Activated CD8-positive, alpha-beta T cell treated with anti-CD3 and anti-CD28 coated beads for 36 hours (primary cell): ENCODE data around the gene EDN2. TPM values are rescaled to one million over a fixed set of nuclear protein-coding genes. Genes with fewer than 3 reads are reported as not detected.

ENCODE experiments used
- ATAC-seq: fragments of 200-7000 bp; cut with Tn5 transposase; one replicate; pipeline ENCODE4 v1.10.0; 2021; ENCODE audit warnings: mild to moderate bottlenecking, moderate library complexity
- CTCF ChIA-PET: fragments of 350-600 bp; sonication (Branson Sonifier 250); formaldehyde crosslinking; loops from one replicate; lab custom pipeline; 2021; ENCODE audit warnings: antibody characterized with exemption; lab: Charles Lee
- POLR2A ChIA-PET: fragments of 350-600 bp; sonication (Branson Sonifier 250); formaldehyde crosslinking; loops from one replicate; lab custom pipeline; 2021; ENCODE audit warnings: antibody characterized with exemption; lab: Charles Lee
- DNase-seq: peaks from one replicate; pipeline ENCODE4 v3.0.0-alpha.2; 2020
- H3K27ac Mint-ChIP-seq: one replicate; pipeline ENCODE4 v1.8.0; 2021; ENCODE audit warnings: mild to moderate bottlenecking, mixed read lengths
- H3K27me3 Mint-ChIP-seq: one replicate; pipeline ENCODE4 v1.8.0; 2021; ENCODE audit warnings: mixed read lengths
- H3K36me3 Mint-ChIP-seq: one replicate; pipeline ENCODE4 v1.8.0; 2021; ENCODE audit warnings: low read depth, mixed read lengths
- H3K4me1 Mint-ChIP-seq: one replicate; pipeline ENCODE4 v1.8.0; 2021; ENCODE audit warnings: low read depth, mixed read lengths
- H3K4me3 Mint-ChIP-seq: one replicate; pipeline ENCODE4 v1.8.0; 2021; ENCODE audit warnings: mild to moderate bottlenecking, moderate library complexity, mixed read lengths
- H3K9me3 Mint-ChIP-seq: one replicate; pipeline ENCODE4 v1.8.0; 2021; ENCODE audit warnings: mixed read lengths
- CTCF ChIP-seq: fragments of 200-600 bp; IDR thresholded peaks from one replicate; pipeline ENCODE4 v1.8.0; 2022; ENCODE audit warnings: antibody characterized with exemption, mild to moderate bottlenecking
- intact Hi-C: fragments of 100-400 bp; cut with micrococcal nuclease; formaldehyde crosslinking; loops from one replicate; pipeline ENCODE4 v1.10.0; 2022
- total RNA-seq, 2 experiments: library from RNA; stranded (reverse); gene quantifications; one replicate each; pipeline ENCODE4 v1.2.3, GENCODE V29; 2021

Gene EDN2
- total RNA-seq, 2 experiments from 2014 or later, result not detected

- peaks cover 25% of the 10 kb centered on the region for H3K27me3 Mint-ChIP-seq
Observed at GRCh38 chr1:41485605-41486004, 1.1 kb upstream of the EDN2 start.

GRCh38 chr1:41483960-41484401, 502 bp downstream of the EDN2 start:
- no peak overlapping the region for H3K27ac Mint-ChIP-seq
- POLR2A ChIA-PET, result interaction anchor here (0.6 to 0.8 kb wide), 2 partner anchors 224 to 371 kb away, joined by 3 read pairs; no protein-coding TSS in a partner anchor
- no peaks in the 10 kb centered on the region for H3K36me3 Mint-ChIP-seq
- no peak for TF ChIP-seq CTCF
- intact Hi-C loops, result no loop called here
- H3K9me3 Mint-ChIP-seq, result no peaks in the 10 kb centered on the region
- CTCF ChIA-PET, result interaction anchor here (0.9 to 1.3 kb wide), 2 partner anchors 9 to 432 kb away, joined by 3 to 6 read pairs; no protein-coding TSS in a partner anchor
- DNase-seq, result no peak
- no peak overlapping the region for H3K4me3 Mint-ChIP-seq
- peaks cover 17% of the 10 kb centered on the region for H3K27me3 Mint-ChIP-seq
- no peak for ATAC-seq
- H3K4me1 Mint-ChIP-seq, result peaks cover 9% of the 10 kb centered on the region

More at GRCh38 chr1:41485605-41486004, 1.1 kb upstream of the EDN2 start:
- no peak overlapping the region for H3K4me3 Mint-ChIP-seq
- no peaks in the 10 kb centered on the region for H3K9me3 Mint-ChIP-seq
- no peaks in the 10 kb centered on the region for H3K36me3 Mint-ChIP-seq
- POLR2A ChIA-PET, result no interaction called here
- peaks cover 9% of the 10 kb centered on the region for H3K4me1 Mint-ChIP-seq
- no peak for DNase-seq
- CTCF ChIA-PET, result no interaction called here
- H3K27ac Mint-ChIP-seq, result no peak overlapping the region
- intact Hi-C loops, result no loop called here
- no peak for TF ChIP-seq CTCF
- no peak for ATAC-seq

- peak overlapping the region; percentile 15 for H3K27ac Mint-ChIP-seq
- peaks cover 9% of the 10 kb centered on the region for H3K4me1 Mint-ChIP-seq
- POLR2A ChIA-PET, result interaction anchor here (0.6 to 0.8 kb wide), 2 partner anchors 223 to 416 kb away, joined by 3 read pairs; no protein-coding TSS in a partner anchor
- no peak for DNase-seq
- peaks cover 16% of the 10 kb centered on the region for H3K27me3 Mint-ChIP-seq
- no peak for TF ChIP-seq CTCF
- intact Hi-C loops, result no loop called here
- no peak for ATAC-seq
- no peaks in the 10 kb centered on the region for H3K36me3 Mint-ChIP-seq
- CTCF ChIA-PET, result interaction anchor here (0.9 to 1.3 kb wide), 2 partner anchors 9 to 433 kb away, joined by 3 to 6 read pairs; no protein-coding TSS in a partner anchor
- H3K9me3 Mint-ChIP-seq, result no peaks in the 10 kb centered on the region
- no peak overlapping the region for H3K4me3 Mint-ChIP-seq
Observed at GRCh38 chr1:41483001-41483850, 1.3 kb downstream of the EDN2 start.

GRCh38 chr1:41482001-41482765, 2.3 kb downstream of the EDN2 start:
- no peak overlapping the region for H3K4me3 Mint-ChIP-seq
- H3K27me3 Mint-ChIP-seq, result peaks cover 13% of the 10 kb centered on the region
- ChIA-PET CTCF (interaction anchor here (0.8 kb wide), 1 partner anchor 31 kb away, joined by 3 read pairs; no protein-coding TSS in a partner anchor), POLR2A (interaction anchor here (0.6 kb wide), 1 partner anchor 417 kb away, joined by 3 read pairs; no protein-coding TSS in a partner anchor)
- H3K27ac Mint-ChIP-seq, result no peak overlapping the region
- no peak for TF ChIP-seq CTCF
- H3K36me3 Mint-ChIP-seq, result no peaks in the 10 kb centered on the region
- DNase-seq (no peak), ATAC-seq (no peak)
- H3K9me3 Mint-ChIP-seq, result no peaks in the 10 kb centered on the region
- intact Hi-C loops, result no loop called here
- H3K4me1 Mint-ChIP-seq, result peaks cover 9% of the 10 kb centered on the region
